HEK293 (cell line): Measurements from ENCODE around the gene SYNJ1.

Experiments
- BCL11B ChIP-seq: fragments of 450-650 bp; formaldehyde crosslinking; IDR thresholded peaks from 2 replicates; pipeline ENCODE4 v1.5.1; 2016; ENCODE audit warnings: low read depth, missing biosample characterization, missing genetic modification characterization
- HOXA7 ChIP-seq: sonication (generic); formaldehyde crosslinking; IDR thresholded peaks from 2 replicates; pipeline ENCODE4 v1.8.1; 2022; ENCODE audit warnings: missing genetic modification reagents, borderline replicate concordance
- HOXC10 ChIP-seq: sonication (generic); formaldehyde crosslinking; IDR thresholded peaks from 2 replicates; pipeline ENCODE4 v1.8.1; 2023; ENCODE audit warnings: mild to moderate bottlenecking, missing genetic modification reagents
- REPIN1 ChIP-seq: fragments of 450-650 bp; formaldehyde crosslinking; IDR thresholded peaks from 2 replicates; pipeline ENCODE4 v1.5.1; 2017; ENCODE audit warnings: missing biosample characterization, missing genetic modification characterization, low read depth
- SALL2 ChIP-seq: fragments of 450-650 bp; formaldehyde crosslinking; IDR thresholded peaks from 2 replicates; pipeline ENCODE4 v1.5.0; 2017; ENCODE audit warnings: missing biosample characterization, mild to moderate bottlenecking, missing genetic modification characterization, borderline replicate concordance
- SETDB1 ChIP-seq: IDR thresholded peaks from one replicate; pipeline ENCODE4 v1.6.1; 2017; ENCODE audit warnings: mild to moderate bottlenecking, low read length, moderate library complexity, mixed read lengths; ENCODE audit not compliant: insufficient read length
- ZBTB1 ChIP-seq: fragments of 450-650 bp; formaldehyde crosslinking; IDR thresholded peaks from 2 replicates; pipeline ENCODE4 v1.5.1; 2016; ENCODE audit warnings: missing biosample characterization, missing genetic modification characterization
- ZBTB48 ChIP-seq: fragments of 450-650 bp; formaldehyde crosslinking; IDR thresholded peaks from 2 replicates; pipeline ENCODE4 v1.5.1; 2016; ENCODE audit warnings: missing biosample characterization, missing genetic modification characterization
- ZNF133 ChIP-seq: fragments of 450-650 bp; formaldehyde crosslinking; IDR thresholded peaks from 2 replicates; pipeline ENCODE4 v1.5.1; 2016; ENCODE audit warnings: missing biosample characterization, missing genetic modification characterization
- ZNF157 ChIP-seq: fragments of 450-650 bp; formaldehyde crosslinking; IDR thresholded peaks from 2 replicates; pipeline ENCODE4 v1.5.1; 2016; ENCODE audit warnings: missing biosample characterization, missing genetic modification characterization
- ZNF174 ChIP-seq: fragments of 450-650 bp; formaldehyde crosslinking; IDR thresholded peaks from 2 replicates; pipeline ENCODE4 v1.5.0; 2017; ENCODE audit warnings: missing biosample characterization, mild to moderate bottlenecking, missing genetic modification characterization
- ZNF354C ChIP-seq: fragments of 450-650 bp; formaldehyde crosslinking; IDR thresholded peaks from 2 replicates; pipeline ENCODE4 v1.5.1; 2016; ENCODE audit warnings: missing biosample characterization, missing genetic modification characterization, low read depth, borderline replicate concordance
- ZNF37A ChIP-seq: fragments of 450-650 bp; IDR thresholded peaks from 2 replicates; pipeline ENCODE4 v1.5.1; 2018; ENCODE audit warnings: missing biosample characterization, missing genetic modification characterization
- ZNF391 ChIP-seq: fragments of 450-650 bp; formaldehyde crosslinking; IDR thresholded peaks from 2 replicates; pipeline ENCODE4 v1.5.1; 2016; ENCODE audit warnings: low read depth, missing biosample characterization, missing genetic modification characterization, borderline replicate concordance
- ZNF416 ChIP-seq: fragments of 450-650 bp; formaldehyde crosslinking; IDR thresholded peaks from 2 replicates; pipeline ENCODE4 v1.5.1; 2016; ENCODE audit warnings: missing biosample characterization, missing genetic modification characterization
- ZNF610 ChIP-seq: fragments of 450-650 bp; formaldehyde crosslinking; IDR thresholded peaks from 2 replicates; pipeline ENCODE4 v1.5.1; 2016; ENCODE audit warnings: missing biosample characterization, missing genetic modification characterization, borderline replicate concordance
- ZNF621 ChIP-seq: fragments of 450-650 bp; formaldehyde crosslinking; IDR thresholded peaks from 2 replicates; pipeline ENCODE4 v1.5.1; 2017; ENCODE audit warnings: missing biosample characterization, missing genetic modification characterization
- TF ChIP-seq, protein P1 (sequence below): fragments of 450-650 bp; formaldehyde crosslinking; IDR thresholded peaks from 2 replicates; pipeline ENCODE4 v1.5.1; 2016; ENCODE audit warnings: missing biosample characterization, missing genetic modification characterization
- TF ChIP-seq, protein P2 (sequence below): fragments of 450-650 bp; formaldehyde crosslinking; conservative IDR thresholded peaks from 2 replicates; pipeline ENCODE4 v1.5.1; 2016; ENCODE audit warnings: low read depth, missing biosample characterization, missing genetic modification characterization
- TF ChIP-seq, protein P3 (sequence below): fragments of 450-650 bp; formaldehyde crosslinking; IDR thresholded peaks from 2 replicates; pipeline ENCODE4 v1.5.1; 2016; ENCODE audit warnings: missing biosample characterization, missing genetic modification characterization, borderline replicate concordance
- TF ChIP-seq, protein P4 (sequence below): fragments of 450-650 bp; IDR thresholded peaks from 2 replicates; pipeline ENCODE4 v1.5.1; 2018; ENCODE audit warnings: missing biosample characterization, missing genetic modification characterization
- TF ChIP-seq, protein P5 (sequence below): fragments of 450-650 bp; formaldehyde crosslinking; IDR thresholded peaks from 2 replicates; pipeline ENCODE4 v1.5.1; 2017; ENCODE audit warnings: missing biosample characterization, missing genetic modification characterization
- TF ChIP-seq, protein P6 (sequence below): fragments of 450-650 bp; IDR thresholded peaks from 2 replicates; pipeline ENCODE4 v1.5.1; 2018; ENCODE audit warnings: missing biosample characterization, mild to moderate bottlenecking, missing genetic modification characterization

The SYNJ1 gene

DNA sequence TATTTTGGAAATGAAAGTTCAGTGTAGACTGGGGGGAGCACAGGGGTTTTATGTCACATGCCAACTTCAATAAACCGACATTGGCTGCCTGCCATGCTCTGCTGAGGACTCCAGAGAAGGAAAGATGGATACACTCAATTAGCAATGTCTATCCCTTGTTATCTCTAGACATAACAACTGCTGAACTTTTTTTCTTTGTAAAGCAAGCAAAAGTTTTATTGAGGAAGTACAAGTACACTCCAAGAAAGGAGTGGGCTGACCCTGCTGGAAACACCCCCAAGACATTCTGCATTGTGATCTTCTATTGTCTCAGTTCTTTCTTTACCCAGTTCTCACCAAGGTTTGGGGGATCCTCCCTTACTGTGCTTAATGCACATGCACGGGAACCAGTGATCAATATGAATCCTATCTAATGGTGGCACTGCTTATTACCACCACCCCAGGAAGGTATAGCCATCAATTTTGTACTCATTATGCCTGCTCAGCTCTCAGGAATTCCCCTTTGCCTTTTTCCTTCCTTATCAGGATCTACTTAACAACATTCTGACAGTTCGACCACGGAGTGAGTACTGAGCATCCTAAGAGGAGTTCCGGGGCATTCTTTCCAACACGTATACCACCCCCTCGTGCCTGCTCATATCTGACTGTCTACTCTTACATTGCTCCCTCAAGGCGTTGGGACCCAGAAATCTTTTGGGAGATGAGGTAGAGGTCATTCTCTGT is 28.7 kb downstream of the SYNJ1 start (continued):
- TF ChIP-seq, protein P1, sequence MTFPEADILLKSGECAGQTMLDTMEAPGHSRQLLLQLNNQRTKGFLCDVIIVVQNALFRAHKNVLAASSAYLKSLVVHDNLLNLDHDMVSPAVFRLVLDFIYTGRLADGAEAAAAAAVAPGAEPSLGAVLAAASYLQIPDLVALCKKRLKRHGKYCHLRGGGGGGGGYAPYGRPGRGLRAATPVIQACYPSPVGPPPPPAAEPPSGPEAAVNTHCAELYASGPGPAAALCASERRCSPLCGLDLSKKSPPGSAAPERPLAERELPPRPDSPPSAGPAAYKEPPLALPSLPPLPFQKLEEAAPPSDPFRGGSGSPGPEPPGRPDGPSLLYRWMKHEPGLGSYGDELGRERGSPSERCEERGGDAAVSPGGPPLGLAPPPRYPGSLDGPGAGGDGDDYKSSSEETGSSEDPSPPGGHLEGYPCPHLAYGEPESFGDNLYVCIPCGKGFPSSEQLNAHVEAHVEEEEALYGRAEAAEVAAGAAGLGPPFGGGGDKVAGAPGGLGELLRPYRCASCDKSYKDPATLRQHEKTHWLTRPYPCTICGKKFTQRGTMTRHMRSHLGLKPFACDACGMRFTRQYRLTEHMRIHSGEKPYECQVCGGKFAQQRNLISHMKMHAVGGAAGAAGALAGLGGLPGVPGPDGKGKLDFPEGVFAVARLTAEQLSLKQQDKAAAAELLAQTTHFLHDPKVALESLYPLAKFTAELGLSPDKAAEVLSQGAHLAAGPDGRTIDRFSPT (tag by site-specific recombination), result no peak
- no peak for TF ChIP-seq ZNF621 (tag by site-specific recombination)
- TF ChIP-seq SALL2 (tag by site-specific recombination), result no peak
- no peak for TF ChIP-seq ZNF416
- TF ChIP-seq, protein P2, sequence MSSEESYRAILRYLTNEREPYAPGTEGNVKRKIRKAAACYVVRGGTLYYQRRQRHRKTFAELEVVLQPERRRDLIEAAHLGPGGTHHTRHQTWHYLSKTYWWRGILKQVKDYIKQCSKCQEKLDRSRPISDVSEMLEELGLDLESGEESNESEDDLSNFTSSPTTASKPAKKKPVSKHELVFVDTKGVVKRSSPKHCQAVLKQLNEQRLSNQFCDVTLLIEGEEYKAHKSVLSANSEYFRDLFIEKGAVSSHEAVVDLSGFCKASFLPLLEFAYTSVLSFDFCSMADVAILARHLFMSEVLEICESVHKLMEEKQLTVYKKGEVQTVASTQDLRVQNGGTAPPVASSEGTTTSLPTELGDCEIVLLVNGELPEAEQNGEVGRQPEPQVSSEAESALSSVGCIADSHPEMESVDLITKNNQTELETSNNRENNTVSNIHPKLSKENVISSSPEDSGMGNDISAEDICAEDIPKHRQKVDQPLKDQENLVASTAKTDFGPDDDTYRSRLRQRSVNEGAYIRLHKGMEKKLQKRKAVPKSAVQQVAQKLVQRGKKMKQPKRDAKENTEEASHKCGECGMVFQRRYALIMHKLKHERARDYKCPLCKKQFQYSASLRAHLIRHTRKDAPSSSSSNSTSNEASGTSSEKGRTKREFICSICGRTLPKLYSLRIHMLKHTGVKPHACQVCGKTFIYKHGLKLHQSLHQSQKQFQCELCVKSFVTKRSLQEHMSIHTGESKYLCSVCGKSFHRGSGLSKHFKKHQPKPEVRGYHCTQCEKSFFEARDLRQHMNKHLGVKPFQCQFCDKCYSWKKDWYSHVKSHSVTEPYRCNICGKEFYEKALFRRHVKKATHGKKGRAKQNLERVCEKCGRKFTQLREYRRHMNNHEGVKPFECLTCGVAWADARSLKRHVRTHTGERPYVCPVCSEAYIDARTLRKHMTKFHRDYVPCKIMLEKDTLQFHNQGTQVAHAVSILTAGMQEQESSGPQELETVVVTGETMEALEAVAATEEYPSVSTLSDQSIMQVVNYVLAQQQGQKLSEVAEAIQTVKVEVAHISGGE (tag by site-specific recombination), result 0 out of 2 replicates have a peak, but pooled peaks have one; percentile 12
- TF ChIP-seq ZBTB1 (tag by site-specific recombination), result no peak
- no peak for TF ChIP-seq ZNF174 (tag by site-specific recombination)
- TF ChIP-seq, protein P3, sequence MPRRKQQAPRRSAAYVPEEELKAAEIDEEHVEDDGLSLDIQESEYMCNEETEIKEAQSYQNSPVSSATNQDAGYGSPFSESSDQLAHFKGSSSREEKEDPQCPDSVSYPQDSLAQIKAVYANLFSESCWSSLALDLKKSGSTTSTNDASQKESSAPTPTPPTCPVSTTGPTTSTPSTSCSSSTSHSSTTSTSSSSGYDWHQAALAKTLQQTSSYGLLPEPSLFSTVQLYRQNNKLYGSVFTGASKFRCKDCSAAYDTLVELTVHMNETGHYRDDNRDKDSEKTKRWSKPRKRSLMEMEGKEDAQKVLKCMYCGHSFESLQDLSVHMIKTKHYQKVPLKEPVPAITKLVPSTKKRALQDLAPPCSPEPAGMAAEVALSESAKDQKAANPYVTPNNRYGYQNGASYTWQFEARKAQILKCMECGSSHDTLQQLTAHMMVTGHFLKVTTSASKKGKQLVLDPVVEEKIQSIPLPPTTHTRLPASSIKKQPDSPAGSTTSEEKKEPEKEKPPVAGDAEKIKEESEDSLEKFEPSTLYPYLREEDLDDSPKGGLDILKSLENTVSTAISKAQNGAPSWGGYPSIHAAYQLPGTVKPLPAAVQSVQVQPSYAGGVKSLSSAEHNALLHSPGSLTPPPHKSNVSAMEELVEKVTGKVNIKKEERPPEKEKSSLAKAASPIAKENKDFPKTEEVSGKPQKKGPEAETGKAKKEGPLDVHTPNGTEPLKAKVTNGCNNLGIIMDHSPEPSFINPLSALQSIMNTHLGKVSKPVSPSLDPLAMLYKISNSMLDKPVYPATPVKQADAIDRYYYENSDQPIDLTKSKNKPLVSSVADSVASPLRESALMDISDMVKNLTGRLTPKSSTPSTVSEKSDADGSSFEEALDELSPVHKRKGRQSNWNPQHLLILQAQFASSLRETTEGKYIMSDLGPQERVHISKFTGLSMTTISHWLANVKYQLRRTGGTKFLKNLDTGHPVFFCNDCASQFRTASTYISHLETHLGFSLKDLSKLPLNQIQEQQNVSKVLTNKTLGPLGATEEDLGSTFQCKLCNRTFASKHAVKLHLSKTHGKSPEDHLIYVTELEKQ (tag by site-specific recombination), result no peak
- TF ChIP-seq, protein P4, sequence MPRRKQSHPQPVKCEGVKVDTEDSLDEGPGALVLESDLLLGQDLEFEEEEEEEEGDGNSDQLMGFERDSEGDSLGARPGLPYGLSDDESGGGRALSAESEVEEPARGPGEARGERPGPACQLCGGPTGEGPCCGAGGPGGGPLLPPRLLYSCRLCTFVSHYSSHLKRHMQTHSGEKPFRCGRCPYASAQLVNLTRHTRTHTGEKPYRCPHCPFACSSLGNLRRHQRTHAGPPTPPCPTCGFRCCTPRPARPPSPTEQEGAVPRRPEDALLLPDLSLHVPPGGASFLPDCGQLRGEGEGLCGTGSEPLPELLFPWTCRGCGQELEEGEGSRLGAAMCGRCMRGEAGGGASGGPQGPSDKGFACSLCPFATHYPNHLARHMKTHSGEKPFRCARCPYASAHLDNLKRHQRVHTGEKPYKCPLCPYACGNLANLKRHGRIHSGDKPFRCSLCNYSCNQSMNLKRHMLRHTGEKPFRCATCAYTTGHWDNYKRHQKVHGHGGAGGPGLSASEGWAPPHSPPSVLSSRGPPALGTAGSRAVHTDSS (tag by site-specific recombination), result no peak
- TF ChIP-seq ZNF37A, result no peak
- TF ChIP-seq ZBTB48 (tag by site-specific recombination), result no peak
- TF ChIP-seq HOXC10 (CRISPR knock-in tag), result no peak
- TF ChIP-seq REPIN1 (tag by site-specific recombination), result no peak
- no peak for TF ChIP-seq BCL11B (tag by site-specific recombination)
- no peak for TF ChIP-seq HOXA7
- TF ChIP-seq SETDB1, result no peak
- TF ChIP-seq ZNF157 (tag by site-specific recombination), result no peak
- TF ChIP-seq, protein P5, sequence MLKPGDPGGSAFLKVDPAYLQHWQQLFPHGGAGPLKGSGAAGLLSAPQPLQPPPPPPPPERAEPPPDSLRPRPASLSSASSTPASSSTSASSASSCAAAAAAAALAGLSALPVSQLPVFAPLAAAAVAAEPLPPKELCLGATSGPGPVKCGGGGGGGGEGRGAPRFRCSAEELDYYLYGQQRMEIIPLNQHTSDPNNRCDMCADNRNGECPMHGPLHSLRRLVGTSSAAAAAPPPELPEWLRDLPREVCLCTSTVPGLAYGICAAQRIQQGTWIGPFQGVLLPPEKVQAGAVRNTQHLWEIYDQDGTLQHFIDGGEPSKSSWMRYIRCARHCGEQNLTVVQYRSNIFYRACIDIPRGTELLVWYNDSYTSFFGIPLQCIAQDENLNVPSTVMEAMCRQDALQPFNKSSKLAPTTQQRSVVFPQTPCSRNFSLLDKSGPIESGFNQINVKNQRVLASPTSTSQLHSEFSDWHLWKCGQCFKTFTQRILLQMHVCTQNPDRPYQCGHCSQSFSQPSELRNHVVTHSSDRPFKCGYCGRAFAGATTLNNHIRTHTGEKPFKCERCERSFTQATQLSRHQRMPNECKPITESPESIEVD (tag by site-specific recombination), result peak; percentile 91
- TF ChIP-seq, protein P6, sequence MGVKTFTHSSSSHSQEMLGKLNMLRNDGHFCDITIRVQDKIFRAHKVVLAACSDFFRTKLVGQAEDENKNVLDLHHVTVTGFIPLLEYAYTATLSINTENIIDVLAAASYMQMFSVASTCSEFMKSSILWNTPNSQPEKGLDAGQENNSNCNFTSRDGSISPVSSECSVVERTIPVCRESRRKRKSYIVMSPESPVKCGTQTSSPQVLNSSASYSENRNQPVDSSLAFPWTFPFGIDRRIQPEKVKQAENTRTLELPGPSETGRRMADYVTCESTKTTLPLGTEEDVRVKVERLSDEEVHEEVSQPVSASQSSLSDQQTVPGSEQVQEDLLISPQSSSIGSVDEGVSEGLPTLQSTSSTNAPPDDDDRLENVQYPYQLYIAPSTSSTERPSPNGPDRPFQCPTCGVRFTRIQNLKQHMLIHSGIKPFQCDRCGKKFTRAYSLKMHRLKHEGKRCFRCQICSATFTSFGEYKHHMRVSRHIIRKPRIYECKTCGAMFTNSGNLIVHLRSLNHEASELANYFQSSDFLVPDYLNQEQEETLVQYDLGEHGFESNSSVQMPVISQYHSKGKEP, result no peak
- TF ChIP-seq ZNF133 (tag by site-specific recombination), result no peak
- TF ChIP-seq ZNF610 (tag by site-specific recombination), result peak; percentile 64; the same call in 1 of the 2 replicates
- no peak for TF ChIP-seq ZNF391 (tag by site-specific recombination)
- TF ChIP-seq ZNF354C (tag by site-specific recombination), result no peak
